GM12878 (cell line): ENCODE measurements around the gene PPP1R14B.

Experiments
- DPF2 ChIP-seq: fragments of 450-650 bp; IDR thresholded peaks from 2 replicates; pipeline ENCODE4 v1.6.1; 2017; ENCODE audit warnings: mild to moderate bottlenecking
- EZH2 ChIP-seq: IDR thresholded peaks from 2 replicates; pipeline ENCODE4 v1.6.1; 2012; ENCODE audit warnings: low read depth, mild to moderate bottlenecking, control low read depth, inconsistent platforms, low read length, borderline replicate concordance; ENCODE audit not compliant: control insufficient read depth
- FOS ChIP-seq: IDR thresholded peaks from 3 replicates; pipeline ENCODE4 v1.6.1; 2011; ENCODE audit warnings: borderline replicate concordance; ENCODE audit not compliant: insufficient read length; ENCODE audit errors: extremely low read depth

GRCh38 chr11:64204464-64204989, 42.2 kb downstream of the PPP1R14B start:
- no peak for TF ChIP-seq FOS
- TF ChIP-seq DPF2 = no peak
- no peak for TF ChIP-seq EZH2
